Naive thymus-derived CD4-positive, alpha-beta T cell (primary cell): Measurements from ENCODE around the gene TBCCD1. TPM values are rescaled to one million over a fixed set of nuclear protein-coding genes. Genes with fewer than 3 reads are reported as not detected.
A peak's percentile ranks its signal among the peaks of the same experiment; 100 is the strongest.

ENCODE experiments used
- ATAC-seq: fragments of 150-1000 bp; cut with Tn5 transposase; 2 replicates; pipeline ENCODE4 v1.10.0; 2021; ENCODE audit warnings: mild to moderate bottlenecking, moderate library complexity
- CTCF ChIA-PET: fragments of 350-600 bp; sonication (Branson Sonifier 250); formaldehyde crosslinking; loops from one replicate; lab custom pipeline; 2021; ENCODE audit warnings: antibody characterized with exemption; lab: Charles Lee
- POLR2A ChIA-PET: fragments of 350-600 bp; sonication (Branson Sonifier 250); formaldehyde crosslinking; loops from one replicate; lab custom pipeline; 2021; ENCODE audit warnings: antibody characterized with exemption, inconsistent platforms; lab: Charles Lee
- DNase-seq, 9 donors: peaks; one replicate each; pipeline versions ENCODE4 v3.0.0 to v3.0.0-alpha.2; 2020 to 2022; ENCODE audit warnings: mixed read lengths in 1 of 9
- H3K27ac ChIP-seq: one replicate; pipeline ENCODE4 v1.7.0; 2013; ENCODE audit warnings: mild to moderate bottlenecking, low read depth, low read length, moderate library complexity
- H3K27me3 ChIP-seq, 2 donors: one replicate each; pipeline ENCODE4 v1.7.0; 2013; ENCODE audit warnings: low read length in 2 of 2, mild to moderate bottlenecking in 2 of 2, moderate library complexity in 2 of 2; ENCODE audit not compliant: control insufficient read depth in 2 of 2, insufficient read depth in 2 of 2
- H3K36me3 ChIP-seq, 3 experiments: 1 replicate in 2 of 3; 2 replicates in 1 of 3; pipeline ENCODE4 v1.7.0; 2013; ENCODE audit warnings: low read length in 3 of 3, mild to moderate bottlenecking in 3 of 3, moderate library complexity in 1 of 3; ENCODE audit not compliant: insufficient read depth in 3 of 3, control insufficient read depth in 2 of 3
- H3K4me1 ChIP-seq, 2 donors: one replicate each; pipeline ENCODE4 v1.7.0; 2013; ENCODE audit warnings: low read length in 2 of 2, mild to moderate bottlenecking in 2 of 2, moderate library complexity in 1 of 2; ENCODE audit not compliant: control insufficient read depth in 2 of 2, insufficient read depth in 2 of 2
- H3K4me3 ChIP-seq: 2 replicates; pipeline ENCODE4 v1.7.0; 2013; ENCODE audit warnings: mild to moderate bottlenecking, low read length
- H3K9me3 ChIP-seq, 3 experiments: 1 replicate in 2 of 3; 2 replicates in 1 of 3; pipeline ENCODE4 v1.7.0; 2013; ENCODE audit warnings: low read length in 3 of 3; ENCODE audit not compliant: control insufficient read depth in 2 of 3
- H3K27ac Mint-ChIP-seq, 9 donors: one replicate each; pipeline ENCODE4 v1.8.0; 2020 to 2022; ENCODE audit warnings: mixed read lengths in 9 of 9, mild to moderate bottlenecking in 8 of 9, moderate library complexity in 5 of 9, inconsistent platforms in 2 of 9
- H3K27me3 Mint-ChIP-seq, 5 donors: one replicate each; pipeline ENCODE4 v1.8.0; 2021 to 2022; ENCODE audit warnings: mixed read lengths in 5 of 5, mild to moderate bottlenecking in 1 of 5
- H3K36me3 Mint-ChIP-seq, 5 donors: one replicate each; pipeline ENCODE4 v1.8.0; 2020 to 2022; ENCODE audit warnings: mixed read lengths in 5 of 5, mild to moderate bottlenecking in 3 of 5, inconsistent platforms in 1 of 5
- H3K4me1 Mint-ChIP-seq, 7 donors: one replicate each; pipeline ENCODE4 v1.8.0; 2020 to 2022; ENCODE audit warnings: mixed read lengths in 7 of 7, mild to moderate bottlenecking in 3 of 7, inconsistent platforms in 1 of 7
- H3K4me3 Mint-ChIP-seq, 10 donors: one replicate each; pipeline ENCODE4 v1.8.0; 2020 to 2022; ENCODE audit warnings: mild to moderate bottlenecking in 10 of 10, mixed read lengths in 10 of 10, moderate library complexity in 6 of 10, inconsistent platforms in 2 of 10
- H3K9me3 Mint-ChIP-seq, 11 donors: one replicate each; pipeline ENCODE4 v1.8.0; 2020 to 2022; ENCODE audit warnings: mixed read lengths in 11 of 11, mild to moderate bottlenecking in 4 of 11, inconsistent platforms in 1 of 11, moderate library complexity in 1 of 11
- intact Hi-C, 2 donors: fragments of 100-400 bp; cut with micrococcal nuclease; formaldehyde crosslinking; loops; one replicate each; pipeline ENCODE4 v1.15.1; 2023
- polyA plus RNA-seq, 2 donors: library from polyadenylated mRNA; unstranded; fragments of 300-500 nt; fragmentation: Illumina TruSeq; gene quantifications; one replicate each; pipeline ENCODE4 v1.2.3, GENCODE V29; 2021
- total RNA-seq, 6 experiments: library from RNA in 5 of 6; stranded (reverse) in 5 of 6; gene quantifications; 1 replicate in 5 of 6; 2 replicates in 1 of 6; pipeline ENCODE4 v1.2.3 and lab custom pipeline; 2021 to 2026

TBCCD1 gene
- total and polyA plus RNA-seq, 7 experiments from 2014 or later: 11.3 to 21.1 (median 15.8) TPM

DNA sequence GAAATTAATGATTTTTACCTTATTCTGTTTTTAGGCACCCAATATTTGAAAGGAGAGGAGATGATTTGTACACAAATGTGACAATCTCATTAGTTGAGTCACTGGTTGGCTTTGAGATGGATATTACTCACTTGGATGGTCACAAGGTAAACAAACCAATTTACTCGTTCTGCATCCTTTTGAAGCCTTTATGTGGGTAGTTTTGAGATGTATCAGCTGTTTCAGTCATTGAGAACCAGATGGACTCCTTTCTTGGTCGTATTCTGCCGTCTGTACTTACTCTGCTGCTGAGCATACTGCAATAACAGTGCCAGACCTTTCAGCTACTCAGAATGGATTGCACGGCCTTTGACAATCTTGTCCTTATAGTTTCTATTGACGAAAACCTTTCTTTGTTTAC lies 16.7 kb upstream of the TBCCD1 start:
- H3K27me3 Mint-ChIP-seq: no peaks in the 10 kb centered on the region
- peaks cover 0 to 7% (median 0%) of the 10 kb centered on the region in 7 donors for H3K4me1 Mint-ChIP-seq
- peak overlapping the region in 1 of 9 donors; percentile 15 for H3K27ac Mint-ChIP-seq
- ATAC-seq: no peak
- POLR2A ChIA-PET: interaction anchor here (0.7 kb wide), 1 partner anchor 245 kb away, joined by 3 read pairs; no protein-coding TSS in a partner anchor
- H3K36me3 Mint-ChIP-seq: peaks cover 8 to 51% (median 29%) of the 10 kb centered on the region in 5 donors
- no peak for DNase-seq
- H3K9me3 Mint-ChIP-seq: no peaks in the 10 kb centered on the region
- H3K27me3 ChIP-seq: no peaks in the 10 kb centered on the region
- H3K4me3 ChIP-seq: no peak overlapping the region
- no peaks in the 10 kb centered on the region for H3K4me1 ChIP-seq
- no peak overlapping the region for H3K27ac ChIP-seq
- H3K9me3 ChIP-seq: no peaks in the 10 kb centered on the region
- no peak overlapping the region for H3K4me3 Mint-ChIP-seq
- H3K36me3 ChIP-seq: peaks cover 22 to 66% (median 50%) of the 10 kb centered on the region in 3 experiments
- intact Hi-C loops: no loop called here
- CTCF ChIA-PET: interaction anchor here (0.6 to 1.4 kb wide), 4 partner anchors 31 to 657 kb away, joined by 3 read pairs; no protein-coding TSS in a partner anchor

DNA sequence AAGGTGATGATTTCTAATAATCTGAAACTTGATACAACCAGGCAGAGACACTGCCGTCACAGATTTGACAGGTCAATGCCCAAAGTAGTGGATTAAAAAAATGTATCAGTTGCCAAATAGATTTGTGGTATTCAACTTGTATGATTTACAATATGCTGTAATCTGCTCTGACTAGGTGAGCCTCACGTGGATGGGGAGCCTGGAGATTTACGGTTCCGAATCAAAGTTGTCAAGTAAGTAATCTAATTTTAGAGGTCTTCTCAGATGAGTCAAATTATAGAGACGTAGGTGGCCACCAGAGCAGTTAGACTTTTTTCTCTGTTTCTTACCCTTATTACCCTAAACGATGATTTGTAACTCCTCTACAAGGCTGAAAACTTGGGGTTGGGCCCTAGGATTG lies 15.4 kb upstream of the TBCCD1 start:
- ChIA-PET POLR2A (no interaction called here), CTCF (no interaction called here)
- Histone ChIP-seq H3K4me3 (no peak overlapping the region), H3K9me3 (no peaks in the 10 kb centered on the region), H3K27me3 (no peaks in the 10 kb centered on the region), H3K27ac (no peak overlapping the region), H3K36me3 (peaks cover 22 to 75% (median 50%) of the 10 kb centered on the region in 3 experiments), H3K4me1 (no peaks in the 10 kb centered on the region)
- intact Hi-C loops: no loop called here
- no peak overlapping the region for H3K4me3 Mint-ChIP-seq
- no peaks in the 10 kb centered on the region for H3K9me3 Mint-ChIP-seq
- ATAC-seq (no peak), DNase-seq (no peak)
- H3K27ac Mint-ChIP-seq: no peak overlapping the region
- peaks cover 0 to 8% (median 2%) of the 10 kb centered on the region in 7 donors for H3K4me1 Mint-ChIP-seq
- peaks cover 8 to 59% (median 30%) of the 10 kb centered on the region in 5 donors for H3K36me3 Mint-ChIP-seq
- no peaks in the 10 kb centered on the region for H3K27me3 Mint-ChIP-seq

DNA sequence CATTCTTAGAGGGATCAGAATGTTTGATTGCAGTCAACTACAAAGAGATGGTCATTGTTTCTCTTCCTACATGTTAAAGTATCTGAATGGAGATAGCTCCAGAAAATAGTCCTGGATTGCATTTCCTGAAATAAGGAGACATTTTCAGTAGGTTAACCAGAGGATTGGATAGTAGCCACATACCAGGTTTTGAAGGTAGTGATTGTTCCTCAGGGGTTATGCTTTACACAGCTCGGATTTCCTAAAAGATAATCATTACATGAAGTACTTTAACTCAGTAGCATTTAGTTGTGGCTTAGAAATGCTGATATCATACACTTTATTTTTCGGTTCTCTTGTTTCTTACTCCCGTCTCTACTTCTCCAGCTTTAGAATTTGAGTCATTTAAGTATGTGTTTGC lies 13.6 kb upstream of the TBCCD1 start:
- H3K36me3 Mint-ChIP-seq: peaks cover 12 to 59% (median 29%) of the 10 kb centered on the region in 5 donors
- POLR2A ChIA-PET: no interaction called here
- H3K4me1 Mint-ChIP-seq: peaks cover 0 to 9% (median 4%) of the 10 kb centered on the region in 7 donors

DNA sequence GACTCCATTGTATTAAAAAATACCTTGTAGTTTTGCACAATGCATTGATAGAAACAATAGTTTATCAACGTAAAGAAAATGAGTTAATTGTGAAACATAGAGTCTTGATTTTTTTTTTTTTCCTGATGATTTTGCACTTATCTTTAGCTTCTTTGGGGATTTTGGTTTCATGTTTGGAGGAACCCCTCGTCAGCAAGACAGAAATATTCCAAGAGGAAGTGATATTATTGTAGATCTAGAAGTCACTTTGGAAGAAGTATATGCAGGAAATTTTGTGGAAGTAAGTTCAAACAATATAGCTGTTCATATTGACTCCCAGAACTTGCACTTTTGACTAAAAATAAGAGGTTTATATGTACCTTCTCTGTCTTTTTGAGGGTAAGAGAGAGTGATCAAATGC lies 10.4 kb upstream of the TBCCD1 start:
- no peak overlapping the region for H3K4me3 ChIP-seq
- H3K27ac ChIP-seq: no peak overlapping the region
- ATAC-seq: no peak
- no peaks in the 10 kb centered on the region for H3K27me3 ChIP-seq
- H3K36me3 ChIP-seq: peaks cover 12 to 57% (median 42%) of the 10 kb centered on the region in 3 experiments
- intact Hi-C loops: loop anchor here (10.0 kb wide), 1 partner anchor 1763 kb away; the partner anchor contains the start of gene VPS8 (in 2 of the 2)
- ChIA-PET CTCF (interaction anchor here (1.4 kb wide), 1 partner anchor 39 kb away, joined by 4 read pairs; no protein-coding TSS in a partner anchor), POLR2A (interaction anchor here (0.6 to 0.8 kb wide), 2 partner anchors 206 to 227 kb away, joined by 3 to 7 read pairs; partner anchors contain the start of gene EIF4A2)
- Mint-ChIP-seq H3K27me3 (no peaks in the 10 kb centered on the region), H3K9me3 (no peaks in the 10 kb centered on the region), H3K27ac (peak overlapping the region in 1 of 9 donors; percentile 14), H3K36me3 (peaks cover 8 to 57% (median 18%) of the 10 kb centered on the region in 5 donors), H3K4me3 (no peak overlapping the region), H3K4me1 (peaks cover 5 to 30% (median 20%) of the 10 kb centered on the region in 7 donors)
- H3K4me1 ChIP-seq: no peaks in the 10 kb centered on the region
- DNase-seq: no peak
- no peaks in the 10 kb centered on the region for H3K9me3 ChIP-seq

More for the DNA sequence above, 13.6 kb upstream of the TBCCD1 start:
- Histone ChIP-seq H3K27ac (no peak overlapping the region), H3K36me3 (peaks cover 22 to 84% (median 58%) of the 10 kb centered on the region in 3 experiments), H3K27me3 (no peaks in the 10 kb centered on the region), H3K4me3 (no peak overlapping the region), H3K4me1 (no peaks in the 10 kb centered on the region), H3K9me3 (no peaks in the 10 kb centered on the region)
- CTCF ChIA-PET: interaction anchor here (0.6 to 1.0 kb wide), 2 partner anchors 36 to 497 kb away, joined by 3 to 4 read pairs; no protein-coding TSS in a partner anchor
- DNase-seq (no peak), ATAC-seq (no peak)
- Mint-ChIP-seq H3K27ac (peak overlapping the region in 1 of 9 donors; percentile 5), H3K9me3 (no peaks in the 10 kb centered on the region), H3K4me3 (no peak overlapping the region), H3K27me3 (no peaks in the 10 kb centered on the region)
- intact Hi-C loops: no loop called here

DNA sequence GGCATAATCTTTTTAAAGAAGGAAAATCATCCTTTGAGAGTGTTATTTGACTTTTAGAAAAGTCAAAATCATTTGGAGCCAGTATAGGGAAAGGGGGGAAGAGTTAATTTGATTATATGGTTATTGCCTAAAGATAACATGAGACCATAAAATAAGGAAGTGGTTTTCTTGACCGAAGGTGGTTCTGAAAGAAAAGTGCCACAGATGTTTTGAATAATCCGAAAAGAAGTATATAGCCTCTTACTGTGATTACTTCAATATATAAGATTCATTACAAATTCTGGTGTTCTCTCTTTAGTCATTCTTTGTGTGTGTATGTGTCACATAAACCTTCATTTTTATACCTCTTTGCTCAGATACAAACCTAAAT lies 4.5 kb upstream of the TBCCD1 start:
- peak overlapping the region; percentile 85 for H3K4me3 ChIP-seq
- peak overlapping the region; percentile 33 to 99 (median 97) for H3K27ac Mint-ChIP-seq
- POLR2A ChIA-PET: interaction anchor here (0.9 to 7.8 kb wide), 2 partner anchors 213 to 634 kb away, joined by 3 to 74 read pairs; partner anchors contain the start of genes EIF4A2 and TRA2B
- intact Hi-C loops: loop anchor here (2.0 to 10.0 kb wide), 7 partner anchors 45 to 1757 kb away; partner anchors contain the start of genes VPS8 (in 2 of the 2), RTP4 (in 1 of the 2) and TMEM41A (in 1 of the 2)
- H3K27me3 ChIP-seq: no peaks in the 10 kb centered on the region
- H3K9me3 ChIP-seq: no peaks in the 10 kb centered on the region
- ATAC-seq (no peak), DNase-seq (no peak)
- peaks cover 18 to 26% of the 10 kb centered on the region in 2 donors for H3K4me1 ChIP-seq
- H3K27ac ChIP-seq: peak overlapping the region; percentile 95
- peaks cover 0 to 4% (median 0%) of the 10 kb centered on the region in 5 donors for H3K27me3 Mint-ChIP-seq
- CTCF ChIA-PET: interaction anchor here (1.0 kb wide), 1 partner anchor 615 kb away, joined by 4 read pairs; no protein-coding TSS in a partner anchor
- H3K36me3 Mint-ChIP-seq: peaks cover 0 to 25% (median 8%) of the 10 kb centered on the region in 5 donors
- H3K36me3 ChIP-seq: peaks cover 0 to 19% (median 10%) of the 10 kb centered on the region in 3 experiments
- peaks cover 20 to 68% (median 60%) of the 10 kb centered on the region in 7 donors for H3K4me1 Mint-ChIP-seq
- H3K4me3 Mint-ChIP-seq: peak overlapping the region; percentile 83 to 98 (median 95)
- H3K9me3 Mint-ChIP-seq: peaks cover 0 to 4% (median 0%) of the 10 kb centered on the region in 11 donors

DNA sequence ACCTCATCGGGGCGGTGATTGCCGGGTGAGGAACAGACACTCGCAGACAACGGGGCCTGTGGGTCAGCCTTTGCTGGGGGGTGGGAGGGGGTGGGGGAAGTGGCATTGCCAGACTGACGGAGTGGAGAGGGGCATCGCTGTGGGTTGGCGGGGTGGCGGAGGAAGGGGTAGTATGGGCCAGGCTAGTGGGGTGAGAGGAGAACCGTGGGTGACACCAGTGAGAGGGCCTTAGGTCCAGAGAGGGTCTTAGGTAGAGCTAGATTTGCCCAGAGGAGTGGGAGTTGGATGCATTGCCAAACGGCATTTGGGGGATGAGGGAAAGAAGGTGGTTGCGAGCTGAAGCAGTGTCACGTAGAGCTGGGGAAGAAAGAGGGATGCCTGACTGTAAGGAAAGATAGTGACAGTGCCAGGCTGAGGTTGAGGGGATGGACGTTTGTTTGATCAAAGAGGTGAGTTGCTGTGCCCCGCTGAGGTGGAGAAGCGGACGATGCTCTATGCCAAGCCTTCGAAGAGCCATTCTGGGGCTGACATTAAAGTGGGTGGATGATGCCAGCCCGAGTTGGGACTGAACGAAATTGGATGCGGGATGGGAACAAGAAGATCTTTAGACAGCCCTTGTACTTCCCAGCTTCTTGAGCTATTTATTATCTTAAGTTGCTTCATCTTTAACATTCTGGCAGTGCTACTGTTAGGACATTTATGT lies 4.0 kb upstream of the TBCCD1 start:
- ATAC-seq: no peak
- Mint-ChIP-seq H3K4me1 (peaks cover 20 to 70% (median 65%) of the 10 kb centered on the region in 7 donors), H3K27me3 (peaks cover 0 to 4% (median 0%) of the 10 kb centered on the region in 5 donors)

More for the DNA sequence above, 4.0 kb upstream of the TBCCD1 start:
- ChIA-PET CTCF (interaction anchor here (1.0 kb wide), 1 partner anchor 615 kb away, joined by 4 read pairs; no protein-coding TSS in a partner anchor), POLR2A (interaction anchor here (0.8 to 7.8 kb wide), 11 partner anchors 10 to 985 kb away, joined by 3 to 74 read pairs (median 3); partner anchors contain the start of genes EIF4A2, SENP2 and TRA2B)
- Histone ChIP-seq H3K9me3 (no peaks in the 10 kb centered on the region), H3K27me3 (no peaks in the 10 kb centered on the region), H3K4me1 (peaks cover 23 to 31% of the 10 kb centered on the region in 2 donors), H3K27ac (peak overlapping the region; percentile 95), H3K4me3 (peak overlapping the region; percentile 85), H3K36me3 (peaks cover 0 to 13% (median 5%) of the 10 kb centered on the region in 3 experiments)
- Mint-ChIP-seq H3K27ac (peak overlapping the region; percentile 85 to 99 (median 98)), H3K4me3 (peak overlapping the region; percentile 83 to 98 (median 95)), H3K36me3 (peaks cover 0 to 25% (median 7%) of the 10 kb centered on the region in 5 donors), H3K9me3 (peaks cover 0 to 5% (median 0%) of the 10 kb centered on the region in 11 donors)
- intact Hi-C loops: loop anchor here (1.0 to 10.0 kb wide), 15 partner anchors 46 to 1756 kb away; partner anchors contain the start of genes EIF4A2 (in 2 of the 2), RFC4 (in 2 of the 2), SENP2 (in 2 of the 2) and TRA2B (in 2 of the 2)
- peak in 1 of 9 donors; percentile 8 for DNase-seq
